Astrocyte (in vitro differentiated cells and primary cell): Measurements from ENCODE around the gene ZC3H13. TPM values are rescaled to one million over a fixed set of nuclear protein-coding genes. Genes with fewer than 3 reads are reported as not detected.

Experiments used
- DNase-seq: peaks from one replicate; pipeline ENCODE4 v3.0.0-alpha.2; 2010; ENCODE audit warnings: low read depth
- FAIRE-seq: peaks from 2 replicates; lab custom pipeline; 2011; peaks lifted over from hg19 to GRCh38; lab: Jason Lieb, UNC
- H2AFZ ChIP-seq: 2 replicates; pipeline ENCODE4 v1.6.0; 2012; ENCODE audit warnings: low read depth, low read length, inconsistent platforms
- H3K27ac ChIP-seq: 2 replicates; pipeline ENCODE4 v1.5.1; 2011; ENCODE audit warnings: low read depth, low read length, inconsistent platforms
- H3K27me3 ChIP-seq: 2 replicates; pipeline ENCODE4 v1.6.0; 2011; ENCODE audit warnings: low read length, inconsistent platforms; ENCODE audit not compliant: insufficient read depth
- H3K36me3 ChIP-seq: 2 replicates; pipeline ENCODE4 v1.5.1; 2011; ENCODE audit warnings: low read length, inconsistent platforms; ENCODE audit not compliant: insufficient read depth
- H3K4me1 ChIP-seq: 2 replicates; pipeline ENCODE4 v1.5.1; 2011; ENCODE audit warnings: low read length, inconsistent platforms; ENCODE audit not compliant: insufficient read depth
- H3K4me2 ChIP-seq: 2 replicates; pipeline ENCODE4 v1.6.0; 2012; ENCODE audit warnings: low read length, inconsistent platforms
- H3K4me3 ChIP-seq: 2 replicates; pipeline ENCODE4 v1.5.1; 2011; ENCODE audit warnings: low read depth, mild to moderate bottlenecking, low read length, inconsistent platforms; ENCODE audit not compliant: insufficient read depth
- H3K79me2 ChIP-seq: 2 replicates; pipeline ENCODE4 v1.6.0; 2012; ENCODE audit warnings: mild to moderate bottlenecking, low read length, inconsistent platforms; ENCODE audit not compliant: insufficient read depth
- H3K9ac ChIP-seq: 2 replicates; pipeline ENCODE4 v1.6.0; 2012; ENCODE audit warnings: mild to moderate bottlenecking, low read length, inconsistent platforms
- H3K9me3 ChIP-seq: 2 replicates; pipeline ENCODE4 v1.5.1; 2012; ENCODE audit warnings: low read depth, mild to moderate bottlenecking, low read length, inconsistent platforms; ENCODE audit not compliant: insufficient read depth
- H4K20me1 ChIP-seq: 2 replicates; pipeline ENCODE4 v1.6.0; 2012; ENCODE audit warnings: low read length, inconsistent platforms; ENCODE audit not compliant: insufficient read depth
- H3K27ac Mint-ChIP-seq: one replicate; pipeline ENCODE4 v1.8.0; 2021; ENCODE audit warnings: mild to moderate bottlenecking, mixed read lengths; ENCODE audit not compliant: unreplicated experiment
- H3K27me3 Mint-ChIP-seq: one replicate; pipeline ENCODE4 v1.8.0; 2021; ENCODE audit warnings: low read depth, mixed read lengths; ENCODE audit not compliant: unreplicated experiment
- H3K36me3 Mint-ChIP-seq: one replicate; pipeline ENCODE4 v1.8.0; 2021; ENCODE audit warnings: low read depth, mixed read lengths; ENCODE audit not compliant: unreplicated experiment
- H3K4me1 Mint-ChIP-seq: one replicate; pipeline ENCODE4 v1.8.0; 2021; ENCODE audit warnings: low read depth, mixed read lengths; ENCODE audit not compliant: unreplicated experiment
- H3K4me3 Mint-ChIP-seq: one replicate; pipeline ENCODE4 v1.8.0; 2021; ENCODE audit warnings: mild to moderate bottlenecking, moderate library complexity, mixed read lengths; ENCODE audit not compliant: unreplicated experiment
- H3K9me3 Mint-ChIP-seq: one replicate; pipeline ENCODE4 v1.8.0; 2021; ENCODE audit warnings: mild to moderate bottlenecking, mixed read lengths; ENCODE audit not compliant: unreplicated experiment
- CTCF ChIP-seq: IDR thresholded peaks from 2 replicates; pipeline ENCODE4 v1.5.1; 2011; ENCODE audit warnings: low read depth, mild to moderate bottlenecking, inconsistent platforms, low read length, moderate library complexity; ENCODE audit not compliant: insufficient read depth
- EZH2 ChIP-seq: IDR thresholded peaks from 2 replicates; pipeline ENCODE4 v1.6.1; 2012; ENCODE audit warnings: mild to moderate bottlenecking, low read length, inconsistent platforms; ENCODE audit not compliant: insufficient read depth
- total RNA-seq: library from RNA; stranded (reverse); gene quantifications from 2 replicates; pipeline ENCODE4 v1.2.1, GENCODE V29; 2021

Gene ZC3H13
- total RNA-seq, 1 donor from 2014 or later: 39.6 TPM

GRCh38 chr13:46075811-46076210 is 23.3 kb upstream of the ZC3H13 start:
- H2AFZ ChIP-seq: no peak overlapping the region
- FAIRE-seq (no peak), DNase-seq (no peak)
- no peaks in the 10 kb centered on the region for H3K36me3 ChIP-seq
- Mint-ChIP-seq H3K4me3 (no peak overlapping the region), H3K4me1 (no peaks in the 10 kb centered on the region), H3K9me3 (peaks cover 5% of the 10 kb centered on the region), H3K27ac (no peak overlapping the region), H3K36me3 (no peaks in the 10 kb centered on the region), H3K27me3 (no peaks in the 10 kb centered on the region)
- no peak overlapping the region for H3K4me3 ChIP-seq
- no peak overlapping the region for H3K27ac ChIP-seq
- H4K20me1 ChIP-seq: no peaks in the 10 kb centered on the region
- peaks cover 2% of the 10 kb centered on the region for H3K27me3 ChIP-seq
- TF ChIP-seq EZH2 (no peak), CTCF (no peak)
- H3K4me2 ChIP-seq: no peak overlapping the region
- no peaks in the 10 kb centered on the region for H3K4me1 ChIP-seq
- no peak overlapping the region for H3K9ac ChIP-seq
- no peaks in the 10 kb centered on the region for H3K9me3 ChIP-seq
- no peaks in the 10 kb centered on the region for H3K79me2 ChIP-seq

DNA sequence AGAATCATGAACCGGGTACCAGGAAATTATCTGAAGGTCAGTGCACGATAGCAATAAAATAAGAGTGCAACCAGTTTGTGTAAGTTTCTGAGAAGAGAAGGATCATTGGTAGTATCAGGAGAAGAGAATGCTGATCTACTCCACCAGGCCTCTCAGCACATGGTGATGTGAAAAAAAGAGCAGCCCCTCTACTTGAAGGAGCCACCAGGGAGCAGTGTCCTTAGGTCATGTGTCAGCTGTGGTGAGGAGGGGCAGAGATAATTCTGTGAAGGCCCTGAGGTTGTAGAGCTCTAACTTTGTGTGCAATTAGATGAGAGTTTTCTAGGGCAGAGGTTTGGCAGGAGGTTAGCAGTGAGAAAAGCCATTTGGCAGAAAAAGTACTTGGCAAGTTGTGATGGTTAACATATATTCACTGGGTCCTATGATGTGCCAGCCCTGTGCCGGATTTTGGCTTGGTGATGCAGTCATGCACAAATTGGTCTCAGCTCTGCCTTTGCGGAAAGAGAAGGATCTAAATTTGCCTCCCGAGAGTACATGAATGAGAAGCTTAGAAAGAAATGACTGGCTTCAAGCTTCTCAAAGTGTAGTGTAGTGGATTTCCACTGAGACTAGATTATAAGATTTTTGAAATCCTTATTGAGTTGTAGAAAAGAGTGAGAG is 19.2 kb upstream of the ZC3H13 start:
- Histone ChIP-seq H4K20me1 (no peaks in the 10 kb centered on the region), H3K4me2 (no peak overlapping the region), H3K79me2 (no peaks in the 10 kb centered on the region), H3K27ac (no peak overlapping the region), H3K9me3 (no peaks in the 10 kb centered on the region), H2AFZ (no peak overlapping the region), H3K36me3 (no peaks in the 10 kb centered on the region), H3K9ac (no peak overlapping the region), H3K27me3 (no peaks in the 10 kb centered on the region), H3K4me1 (no peaks in the 10 kb centered on the region), H3K4me3 (no peak overlapping the region)
- no peak for FAIRE-seq
- Mint-ChIP-seq H3K27me3 (no peaks in the 10 kb centered on the region), H3K36me3 (no peaks in the 10 kb centered on the region), H3K4me1 (no peaks in the 10 kb centered on the region), H3K9me3 (peaks cover 5% of the 10 kb centered on the region), H3K27ac (no peak overlapping the region), H3K4me3 (no peak overlapping the region)
- DNase-seq: no peak
- TF ChIP-seq CTCF: no peak
- TF ChIP-seq EZH2: no peak

GRCh38 chr13:46063292-46063691 is 10.7 kb upstream of the ZC3H13 start:
- H3K36me3 Mint-ChIP-seq: peaks cover 2% of the 10 kb centered on the region
- no peak for FAIRE-seq

More at GRCh38 chr13:46063292-46063691, 10.7 kb upstream of the ZC3H13 start:
- Histone ChIP-seq H3K27me3 (no peaks in the 10 kb centered on the region), H3K9ac (no peak overlapping the region), H3K36me3 (no peaks in the 10 kb centered on the region), H2AFZ (no peak overlapping the region), H3K9me3 (no peaks in the 10 kb centered on the region), H3K79me2 (no peaks in the 10 kb centered on the region), H3K4me2 (no peak overlapping the region), H4K20me1 (no peaks in the 10 kb centered on the region), H3K4me3 (no peak overlapping the region), H3K4me1 (no peaks in the 10 kb centered on the region), H3K27ac (no peak overlapping the region)
- Mint-ChIP-seq H3K4me3 (no peak overlapping the region), H3K27me3 (no peaks in the 10 kb centered on the region), H3K4me1 (no peaks in the 10 kb centered on the region), H3K27ac (no peak overlapping the region), H3K9me3 (no peaks in the 10 kb centered on the region)
- TF ChIP-seq CTCF (no peak), EZH2 (no peak)
- no peak for DNase-seq
